OCI-LY7 (cell line): Measurements from ENCODE around the gene GALNT17. TPM values are rescaled to one million over a fixed set of nuclear protein-coding genes. Genes with fewer than 3 reads are reported as not detected.

Experiments used
- BruUV-seq: library from RNA; stranded (reverse); fragments of 400-500 nt; replicated peaks from 2 replicates; lab custom pipeline; 2021; lab: Mats Ljungman, UMichigan
- CTCF ChIA-PET: fragments of 300-600 bp; sonication (Branson Sonifier 250); formaldehyde crosslinking; loops from one replicate; lab custom pipeline; 2022; ENCODE audit warnings: antibody characterized with exemption; ENCODE audit not compliant: unreplicated experiment; lab: Charles Lee
- POLR2A ChIA-PET: fragments of 300-600 bp; sonication (Branson Sonifier 250); formaldehyde crosslinking; loops from one replicate; lab custom pipeline; 2022; ENCODE audit warnings: antibody characterized with exemption; lab: Charles Lee
- DNase-seq: peaks from one replicate; pipeline ENCODE4 v3.0.0-alpha.2; 2015; ENCODE audit warnings: low spot score
- H2AFZ ChIP-seq: fragments of 200-600 bp; sonication (generic), shearing (Covaris generic); 2 replicates; pipeline ENCODE4 v1.6.1; 2014; ENCODE audit warnings: mild to moderate bottlenecking, antibody characterized with exemption, low read length, moderate library complexity
- H3K27ac ChIP-seq: fragments of 200-600 bp; sonication (generic); 2 replicates; pipeline ENCODE4 v1.5.1; 2014; ENCODE audit warnings: mixed run types, low read depth, mild to moderate bottlenecking, moderate library complexity, low read length, inconsistent platforms; ENCODE audit not compliant: poor library complexity, severe bottlenecking
- H3K36me3 ChIP-seq: fragments of 200-600 bp; sonication (generic); 2 replicates; pipeline ENCODE4 v1.6.1; 2014; ENCODE audit warnings: mild to moderate bottlenecking, antibody characterized with exemption, low read length, moderate library complexity, mixed read lengths; ENCODE audit not compliant: insufficient read depth
- H3K4me1 ChIP-seq: fragments of 200-600 bp; sonication (generic); 2 replicates; pipeline ENCODE4 v1.5.1; 2014; ENCODE audit warnings: mild to moderate bottlenecking, low read length; ENCODE audit not compliant: insufficient read depth, poor library complexity, severe bottlenecking
- H3K4me2 ChIP-seq: fragments of 200-600 bp; sonication (generic); 2 replicates; pipeline ENCODE4 v1.6.1; 2014; ENCODE audit warnings: mild to moderate bottlenecking, low read length
- H3K4me3 ChIP-seq: fragments of 200-600 bp; sonication (generic); 2 replicates; pipeline ENCODE4 v1.5.1; 2014; ENCODE audit warnings: mild to moderate bottlenecking, low read depth, low read length; ENCODE audit not compliant: poor library complexity, severe bottlenecking
- H3K79me2 ChIP-seq: fragments of 200-600 bp; sonication (generic); 2 replicates; pipeline ENCODE4 v1.6.1; 2016; ENCODE audit warnings: low read depth, mild to moderate bottlenecking, low read length, moderate library complexity, mixed read lengths; ENCODE audit not compliant: insufficient read depth
- H3K9me2 ChIP-seq: fragments of 200-600 bp; sonication (generic); 2 replicates; pipeline ENCODE4 v1.6.1; 2016; ENCODE audit warnings: mild to moderate bottlenecking, low read length, mixed read lengths; ENCODE audit not compliant: insufficient read depth
- H3K9me3 ChIP-seq: fragments of 200-600 bp; sonication (generic); 2 replicates; pipeline ENCODE4 v1.6.1; 2014; ENCODE audit warnings: mild to moderate bottlenecking, mixed run types, low read length, mixed read lengths
- H4K20me1 ChIP-seq: fragments of 200-600 bp; sonication (generic); 2 replicates; pipeline ENCODE4 v1.6.1; 2014; ENCODE audit warnings: mild to moderate bottlenecking, antibody characterized with exemption, low read length, moderate library complexity, mixed read lengths; ENCODE audit not compliant: insufficient read depth
- EZH2phosphoT487 ChIP-seq: fragments of 200-600 bp; sonication (generic); IDR thresholded peaks from 2 replicates; pipeline ENCODE4 v1.6.1; 2018; ENCODE audit warnings: low read depth, borderline replicate concordance, mild to moderate bottlenecking, mixed run types, antibody characterized with exemption, low read length, moderate library complexity, mixed read lengths
- intact Hi-C: fragments of 100-400 bp; cut with micrococcal nuclease; formaldehyde crosslinking; loops from one replicate; pipeline ENCODE4 v1.10.0; 2022; ENCODE audit not compliant: unreplicated experiment
- total RNA-seq, 2 experiments: library from RNA; depleted of rRNA in 1 of 2; stranded (reverse); fragments of >200 nt in 1 of 2; shearing (Covaris generic) in 1 of 2; gene quantifications; 2 replicates each; pipeline ENCODE4 v1.2.3, GENCODE V29; 2014 to 2022
- TF ChIP-seq, protein P1 (sequence below): fragments of 200-600 bp; sonication (generic); conservative IDR thresholded peaks from 2 replicates; pipeline ENCODE4 v1.5.1; 2014; ENCODE audit warnings: mild to moderate bottlenecking, antibody characterized with exemption, low read length, moderate library complexity, mixed read lengths

Gene GALNT17
- total RNA-seq, 2 experiments from 2014 or later = not detected

DNA sequence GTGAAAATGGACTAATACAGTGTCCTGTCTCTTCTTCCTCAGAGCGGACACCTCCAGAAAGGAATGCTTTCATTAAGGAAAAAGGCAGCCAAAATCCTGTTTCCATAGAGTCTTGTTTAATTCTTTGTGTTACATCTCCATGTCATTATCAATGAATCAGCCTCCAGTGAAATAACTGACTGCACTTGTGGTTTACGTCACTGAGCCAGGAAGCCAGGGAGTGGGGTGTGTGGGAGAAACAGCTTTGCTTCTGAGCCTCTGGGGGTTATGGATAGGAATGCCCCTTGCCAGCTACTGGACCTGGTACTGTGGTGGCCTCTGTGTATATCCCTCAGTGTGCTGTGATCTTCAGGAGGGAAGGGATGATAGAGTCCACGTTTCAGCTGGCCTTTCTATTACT, 416.8 kb downstream of the GALNT17 start:
- Histone ChIP-seq H3K27ac (no peak overlapping the region), H3K4me1 (no peaks in the 10 kb centered on the region), H3K79me2 (no peaks in the 10 kb centered on the region), H3K9me2 (no peaks in the 10 kb centered on the region), H3K36me3 (no peaks in the 10 kb centered on the region), H3K4me2 (no peak overlapping the region), H4K20me1 (no peaks in the 10 kb centered on the region), H3K9me3 (no peaks in the 10 kb centered on the region), H2AFZ (no peak overlapping the region), H3K4me3 (no peak overlapping the region)
- no peak for TF ChIP-seq EZH2phosphoT487
- TF ChIP-seq, protein P1, sequence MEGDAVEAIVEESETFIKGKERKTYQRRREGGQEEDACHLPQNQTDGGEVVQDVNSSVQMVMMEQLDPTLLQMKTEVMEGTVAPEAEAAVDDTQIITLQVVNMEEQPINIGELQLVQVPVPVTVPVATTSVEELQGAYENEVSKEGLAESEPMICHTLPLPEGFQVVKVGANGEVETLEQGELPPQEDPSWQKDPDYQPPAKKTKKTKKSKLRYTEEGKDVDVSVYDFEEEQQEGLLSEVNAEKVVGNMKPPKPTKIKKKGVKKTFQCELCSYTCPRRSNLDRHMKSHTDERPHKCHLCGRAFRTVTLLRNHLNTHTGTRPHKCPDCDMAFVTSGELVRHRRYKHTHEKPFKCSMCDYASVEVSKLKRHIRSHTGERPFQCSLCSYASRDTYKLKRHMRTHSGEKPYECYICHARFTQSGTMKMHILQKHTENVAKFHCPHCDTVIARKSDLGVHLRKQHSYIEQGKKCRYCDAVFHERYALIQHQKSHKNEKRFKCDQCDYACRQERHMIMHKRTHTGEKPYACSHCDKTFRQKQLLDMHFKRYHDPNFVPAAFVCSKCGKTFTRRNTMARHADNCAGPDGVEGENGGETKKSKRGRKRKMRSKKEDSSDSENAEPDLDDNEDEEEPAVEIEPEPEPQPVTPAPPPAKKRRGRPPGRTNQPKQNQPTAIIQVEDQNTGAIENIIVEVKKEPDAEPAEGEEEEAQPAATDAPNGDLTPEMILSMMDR = no peak
- no peak for DNase-seq
- intact Hi-C loops = no loop called here
- BruUV-seq = no TSS peak
- POLR2A ChIA-PET = no interaction called here
- CTCF ChIA-PET = no interaction called here

DNA sequence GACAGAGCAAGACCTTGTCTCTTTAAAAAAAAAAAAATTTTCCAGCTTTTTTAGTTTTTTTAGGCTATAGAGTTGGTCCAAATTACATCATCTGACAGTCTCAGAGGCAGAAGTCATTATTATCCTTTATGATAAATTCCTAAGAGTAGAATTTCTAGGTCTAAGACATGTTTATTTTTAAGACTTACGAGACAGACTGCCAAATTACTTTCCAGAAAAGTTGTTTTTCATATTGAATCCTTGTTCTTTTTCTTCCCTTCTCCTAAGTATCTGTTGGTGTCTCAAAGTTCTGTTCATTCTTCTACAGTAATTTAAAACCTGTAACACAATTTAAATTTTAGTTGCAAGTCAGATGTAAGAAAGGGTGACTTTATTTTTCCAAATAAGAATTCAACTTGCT, 421.4 kb downstream of the GALNT17 start:
- intact Hi-C loops = no loop called here

DNA sequence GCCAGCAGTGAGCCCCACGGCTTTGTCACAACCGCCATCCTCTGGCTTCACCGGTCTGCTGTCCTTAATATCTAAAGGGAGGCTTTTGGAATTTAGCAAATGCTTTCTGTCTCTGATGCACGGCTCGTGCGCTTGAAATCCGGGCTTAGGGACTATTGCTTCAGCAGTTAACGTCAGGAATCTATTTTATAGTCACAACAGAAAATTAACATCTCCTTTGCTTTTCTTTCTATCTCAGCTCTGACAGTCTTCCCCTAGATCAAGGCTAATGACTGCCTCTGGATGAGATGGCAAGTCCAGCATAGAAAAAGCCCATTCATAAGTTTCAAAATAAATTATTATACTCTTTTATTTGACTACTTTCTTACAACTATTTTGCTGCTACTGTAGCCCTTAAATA, 423.8 kb downstream of the GALNT17 start:
- Histone ChIP-seq H3K9me2 (no peaks in the 10 kb centered on the region), H3K4me1 (no peaks in the 10 kb centered on the region), H3K4me3 (no peak overlapping the region), H4K20me1 (no peaks in the 10 kb centered on the region), H3K36me3 (no peaks in the 10 kb centered on the region), H3K79me2 (no peaks in the 10 kb centered on the region), H3K4me2 (no peak overlapping the region), H2AFZ (no peak overlapping the region), H3K9me3 (no peaks in the 10 kb centered on the region), H3K27ac (no peak overlapping the region)
- DNase-seq = no peak
- CTCF ChIA-PET = no interaction called here
- POLR2A ChIA-PET = no interaction called here
- intact Hi-C loops = no loop called here
- TF ChIP-seq, protein P1 = no peak
- TF ChIP-seq EZH2phosphoT487 = no peak
- BruUV-seq = no TSS peak

More for the DNA sequence above, 421.4 kb downstream of the GALNT17 start:
- H3K79me2 ChIP-seq = no peaks in the 10 kb centered on the region
- no TSS peak for BruUV-seq
- H3K4me3 ChIP-seq = no peak overlapping the region
- no peaks in the 10 kb centered on the region for H3K9me3 ChIP-seq
- no peak overlapping the region for H3K27ac ChIP-seq
- no peaks in the 10 kb centered on the region for H3K36me3 ChIP-seq
- POLR2A ChIA-PET = no interaction called here
- no peak for DNase-seq
- H3K4me1 ChIP-seq = no peaks in the 10 kb centered on the region
- CTCF ChIA-PET = no interaction called here
- no peaks in the 10 kb centered on the region for H3K9me2 ChIP-seq
- H3K4me2 ChIP-seq = no peak overlapping the region
- no peaks in the 10 kb centered on the region for H4K20me1 ChIP-seq
- TF ChIP-seq EZH2phosphoT487 = no peak
- TF ChIP-seq, protein P1 = no peak
- H2AFZ ChIP-seq = no peak overlapping the region
